Colonic mucosa (tissue), 4 donors: ENCODE data around the gene DDAH1. TPM values are rescaled to one million over a fixed set of nuclear protein-coding genes. Genes with fewer than 3 reads are reported as not detected.

Source experiments
- DNase-seq: peaks from one replicate; pipeline ENCODE4 v3.0.0-alpha.2; 2020
- H3K27ac ChIP-seq: fragments of 200-600 bp; one replicate; pipeline ENCODE4 v1.8.0; 2021
- H3K27me3 ChIP-seq: fragments of 200-600 bp; one replicate; pipeline ENCODE4 v1.8.0; 2021
- H3K36me3 ChIP-seq: fragments of 200-600 bp; one replicate; pipeline ENCODE4 v1.8.0; 2021
- H3K4me1 ChIP-seq: fragments of 200-600 bp; one replicate; pipeline ENCODE4 v1.8.0; 2021; ENCODE audit warnings: mild to moderate bottlenecking
- H3K4me3 ChIP-seq: fragments of 200-600 bp; one replicate; pipeline ENCODE4 v1.8.0; 2021
- H3K9ac ChIP-seq, 2 donors: one replicate each; pipeline ENCODE4 v1.7.0; 2013; ENCODE audit warnings: control low read depth in 2 of 2, low read depth in 2 of 2, low read length in 2 of 2
- H3K9me3 ChIP-seq: fragments of 200-600 bp; one replicate; pipeline ENCODE4 v1.8.0; 2021
- CTCF ChIP-seq: fragments of 200-600 bp; IDR thresholded peaks from one replicate; pipeline ENCODE4 v1.8.0; 2022; ENCODE audit warnings: antibody characterized with exemption, mild to moderate bottlenecking
- intact Hi-C: fragments of 100-400 bp; cut with DNase I; formaldehyde crosslinking; loops from one replicate; pipeline ENCODE4 v1.14.1; 2022
- total RNA-seq, 2 donors: library from RNA; stranded (reverse); fragmentation: NEBNext Ultra II Directional in 1 of 2; extraction: Animal tissue kit (Norgen Biotek cat#: 25700) in 1 of 2; gene quantifications; one replicate each; pipeline ENCODE4 v1.2.1, GENCODE V29; 2021
- donor health status: healthy.
- donor health status: DM: no; HTN: no; CAD: no.
- donor health status: DM: no; HTN: no; CAD: no.

DDAH1 gene
- total RNA-seq, 2 donors from 2014 or later: 130 to 144 TPM

DNA sequence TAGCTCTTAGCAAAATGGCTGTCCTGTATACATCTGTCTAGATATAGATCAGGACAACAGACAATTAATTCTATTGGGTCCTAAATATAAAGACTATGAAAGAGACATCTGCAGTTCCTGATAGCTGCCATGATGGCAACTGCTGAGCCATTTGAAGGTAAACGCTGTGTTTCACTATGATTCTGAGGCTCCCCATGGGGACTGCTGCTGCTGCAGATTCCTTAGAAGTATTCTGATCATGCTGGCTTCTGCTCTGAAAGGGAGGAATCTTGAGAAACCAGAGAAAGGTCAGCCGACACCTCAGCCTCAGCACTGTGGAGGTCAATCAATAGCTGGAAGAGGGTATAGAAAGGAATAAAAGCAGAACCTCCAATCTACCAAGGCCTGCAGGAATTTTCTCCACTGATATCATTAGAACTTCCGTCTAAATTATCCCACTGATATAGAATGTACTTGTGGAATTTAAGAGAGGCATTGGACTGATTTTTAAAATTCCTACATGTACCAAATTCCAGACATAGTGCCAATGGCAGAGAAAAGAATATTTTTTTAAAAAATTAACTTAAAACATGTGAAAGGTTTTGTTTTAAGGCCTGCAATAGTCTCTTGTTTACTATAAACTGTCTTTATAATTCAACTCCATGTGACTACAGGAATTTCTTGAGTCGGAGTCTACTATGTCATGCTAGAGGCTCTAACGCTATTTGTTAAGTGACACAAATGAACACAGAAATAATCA is 53.2 kb downstream of the DDAH1 start:
- intact Hi-C loops: no loop called here
- no peak for DNase-seq
- Histone ChIP-seq H3K4me1 (peaks cover 5% of the 10 kb centered on the region), H3K9me3 (no peaks in the 10 kb centered on the region), H3K27ac (no peak overlapping the region), H3K27me3 (no peaks in the 10 kb centered on the region), H3K9ac (no peak overlapping the region), H3K4me3 (no peak overlapping the region), H3K36me3 (no peaks in the 10 kb centered on the region)
- no peak for TF ChIP-seq CTCF

DNA sequence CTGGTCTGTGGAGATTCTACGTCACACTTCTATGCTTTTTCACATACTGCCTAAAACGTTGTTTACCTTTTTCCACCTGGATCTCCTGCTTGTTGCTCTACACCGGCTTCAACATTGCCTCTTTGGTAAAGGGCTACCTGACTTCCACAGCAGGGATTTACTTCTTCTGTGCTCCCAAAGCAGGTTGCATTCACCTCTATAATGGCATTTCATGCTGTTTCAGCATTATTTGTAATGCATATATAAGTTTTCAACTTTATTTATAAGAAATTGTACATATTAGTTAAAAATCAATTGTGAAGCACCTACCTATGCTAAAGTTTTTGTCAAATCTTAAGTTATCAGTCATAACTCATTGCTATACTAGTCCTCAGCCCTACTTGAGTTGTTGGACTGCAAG is 55.4 kb downstream of the DDAH1 start:
- no peak for TF ChIP-seq CTCF
- H3K27me3 ChIP-seq: no peaks in the 10 kb centered on the region
- no peak overlapping the region for H3K4me3 ChIP-seq
- H3K9ac ChIP-seq: no peak overlapping the region
- H3K36me3 ChIP-seq: no peaks in the 10 kb centered on the region
- peaks cover 5% of the 10 kb centered on the region for H3K4me1 ChIP-seq
- no peaks in the 10 kb centered on the region for H3K9me3 ChIP-seq
- DNase-seq: no peak
- intact Hi-C loops: loop anchor here (10.0 kb wide), 1 partner anchor 55 kb away; the partner anchor contains the start of gene DDAH1
- no peak overlapping the region for H3K27ac ChIP-seq

- Histone ChIP-seq H3K27me3 (no peaks in the 10 kb centered on the region), H3K4me1 (peaks cover 5% of the 10 kb centered on the region), H3K9me3 (no peaks in the 10 kb centered on the region), H3K27ac (peak overlapping the region; percentile 42), H3K36me3 (no peaks in the 10 kb centered on the region), H3K9ac (no peak overlapping the region), H3K4me3 (no peak overlapping the region)
- DNase-seq: no peak
- TF ChIP-seq CTCF: no peak
- intact Hi-C loops: loop anchor here (10.0 kb wide), 1 partner anchor 57 kb away; the partner anchor contains the start of gene DDAH1
Measured at GRCh38 chr1:85407746-85408377, 57.1 kb downstream of the DDAH1 start.

DNA sequence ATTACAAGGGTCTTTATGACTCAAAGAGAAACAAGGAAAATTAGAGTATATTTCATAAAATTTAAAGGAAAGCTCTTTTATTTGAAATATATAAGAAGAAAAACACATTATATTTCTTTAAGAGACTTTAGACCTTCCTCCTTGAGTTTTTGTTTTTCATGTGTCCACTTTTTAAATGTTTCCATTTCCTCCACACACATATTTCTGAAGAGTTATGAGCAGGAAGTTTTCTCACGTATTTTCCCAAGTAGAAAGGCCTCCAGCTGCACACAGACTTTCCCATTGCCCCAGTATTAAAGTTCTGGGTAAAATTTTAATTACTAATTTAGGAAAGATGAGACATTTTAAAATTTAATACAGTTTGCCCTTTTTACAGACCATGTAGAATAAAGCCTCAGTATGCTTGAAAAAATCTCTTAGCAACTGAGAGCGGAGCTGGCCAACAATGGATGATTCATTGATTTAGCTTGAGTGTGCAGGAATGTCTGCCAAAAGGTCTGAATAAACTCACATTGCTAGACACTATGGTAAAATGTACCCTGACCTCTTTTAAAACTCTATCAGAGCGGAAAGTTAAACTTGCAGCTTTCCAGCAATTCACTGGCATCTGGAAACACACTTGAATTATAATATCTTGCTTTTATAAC is 57.9 kb downstream of the DDAH1 start:
- Histone ChIP-seq H3K27ac (peak overlapping the region; percentile 42), H3K9ac (no peak overlapping the region)

More for the DNA sequence above, 57.9 kb downstream of the DDAH1 start:
- no peak for TF ChIP-seq CTCF
- H3K27me3 ChIP-seq: no peaks in the 10 kb centered on the region
- no peak overlapping the region for H3K4me3 ChIP-seq
- H3K9me3 ChIP-seq: no peaks in the 10 kb centered on the region
- peaks cover 5% of the 10 kb centered on the region for H3K4me1 ChIP-seq
- peak; percentile 60 for DNase-seq
- intact Hi-C loops: loop anchor here (10.0 kb wide), 1 partner anchor 58 kb away; the partner anchor contains the start of gene DDAH1
- H3K36me3 ChIP-seq: no peaks in the 10 kb centered on the region
